Tibial nerve (tissue), 4 donors: ENCODE data around the gene RNF167. TPM values are rescaled to one million over a fixed set of nuclear protein-coding genes. Genes with fewer than 3 reads are reported as not detected.
"Not testable (repeated sequence)": the region's sequence is repeated elsewhere in the genome, so short reads cannot be mapped to it uniquely, and the experiment has no call there.

Experiments used
- DNase-seq, 2 donors: peaks; one replicate each; pipeline ENCODE4 v3.0.0-alpha.2; 2019; ENCODE audit warnings: low spot score in 2 of 2
- H3K27ac ChIP-seq, 4 donors: fragments of 200-600 bp; sonication (generic) in 3 of 4; one replicate each; pipeline ENCODE4 v1.5.1; 2017 to 2019; ENCODE audit warnings: mild to moderate bottlenecking in 1 of 4
- H3K27me3 ChIP-seq, 2 donors: fragments of 200-600 bp; sonication (generic) in 1 of 2; one replicate each; pipeline versions ENCODE4 v1.5.1 to v1.6.0; 2017 to 2019
- H3K36me3 ChIP-seq, 3 donors: fragments of 200-600 bp; sonication (generic); one replicate each; pipeline ENCODE4 v1.5.1; 2018 to 2019
- H3K4me1 ChIP-seq, 4 donors: fragments of 200-600 bp; sonication (generic) in 3 of 4; one replicate each; pipeline ENCODE4 v1.5.1; 2017 to 2019
- H3K4me3 ChIP-seq, 4 donors: fragments of 200-600 bp; sonication (generic) in 3 of 4; one replicate each; pipeline ENCODE4 v1.5.1; 2017 to 2019; ENCODE audit warnings: mild to moderate bottlenecking in 1 of 4, moderate library complexity in 1 of 4
- H3K9me3 ChIP-seq, 4 donors: fragments of 200-600 bp; sonication (generic) in 3 of 4; one replicate each; pipeline ENCODE4 v1.5.1; 2017 to 2019
- CTCF ChIP-seq, 5 experiments: fragments of 200-600 bp in 3 of 5; fragments of 450-650 bp in 2 of 5; sonication (generic) in 3 of 5; IDR thresholded peaks; one replicate each; pipeline ENCODE4 v1.5.1; 2016 to 2019; ENCODE audit warnings: antibody characterized with exemption in 5 of 5, mild to moderate bottlenecking in 3 of 5, moderate library complexity in 2 of 5
- EP300 ChIP-seq, 2 donors: sonication (generic); formaldehyde crosslinking; IDR thresholded peaks; one replicate each; pipeline ENCODE4 v1.6.1; 2017; ENCODE audit warnings: antibody characterized with exemption in 2 of 2, mild to moderate bottlenecking in 1 of 2
- POLR2A ChIP-seq, 2 donors: fragments of 450-650 bp; IDR thresholded peaks; one replicate each; pipeline ENCODE4 v1.6.1; 2017; ENCODE audit warnings: antibody characterized with exemption in 2 of 2, mild to moderate bottlenecking in 2 of 2, moderate library complexity in 2 of 2
- WGBS, 2 donors: methylation state at CpG; one replicate each; pipeline ENCODE4 v1.1.5; 2018; 5-methylcytosine and 5-hydroxymethylcytosine counted together
- total RNA-seq, 4 donors: library from RNA; depleted of rRNA; stranded (reverse); fragments of >200 nt; gene quantifications; one replicate each; pipeline ENCODE4 v1.1.0, GENCODE V29; 2016

Gene RNF167
- total RNA-seq, 4 donors from 2014 or later, result 45.0 to 55.0 (median 51.4) TPM

GRCh38 chr17:4919511-4920047, 20.5 kb upstream of the RNF167 start:
- H3K27ac ChIP-seq, result no peak overlapping the region
- TF ChIP-seq EP300 (IDR thresholded peaks at IDR 0.05) (no peak), CTCF (IDR thresholded peaks at IDR 0.05) (no peak), POLR2A (IDR thresholded peaks at IDR 0.05) (no peak)
- DNase-seq, result no peak
- 73 to 75% methylated on average over 8 of the region's 8 CpGs for WGBS, 2 donors
- no peaks in the 10 kb centered on the region for H3K4me1 ChIP-seq
- no peak overlapping the region for H3K4me3 ChIP-seq
- no peaks in the 10 kb centered on the region for H3K27me3 ChIP-seq
- no peaks in the 10 kb centered on the region for H3K9me3 ChIP-seq
- H3K36me3 ChIP-seq, result no peaks in the 10 kb centered on the region

GRCh38 chr17:4920351-4921048, 19.6 kb upstream of the RNF167 start:
- TF ChIP-seq CTCF (IDR thresholded peaks at IDR 0.05) (no peak), EP300 (IDR thresholded peaks at IDR 0.05) (no peak), POLR2A (IDR thresholded peaks at IDR 0.05) (no peak)
- H3K4me3 ChIP-seq, result no peak overlapping the region
- no peaks in the 10 kb centered on the region for H3K4me1 ChIP-seq
- no peaks in the 10 kb centered on the region for H3K36me3 ChIP-seq
- 78 to 85% methylated on average over 10 of the region's 10 CpGs for WGBS, 2 donors
- H3K27me3 ChIP-seq, result no peaks in the 10 kb centered on the region
- no peaks in the 10 kb centered on the region for H3K9me3 ChIP-seq
- no peak overlapping the region for H3K27ac ChIP-seq
- no peak for DNase-seq

GRCh38 chr17:4921320-4921719, 18.7 kb upstream of the RNF167 start:
- 83 to 89% methylated on average over 4 of the region's 4 CpGs for WGBS, 2 donors
- no peaks in the 10 kb centered on the region for H3K9me3 ChIP-seq

GRCh38 chr17:4926577-4927335, 13.3 kb upstream of the RNF167 start:
- H3K27me3 ChIP-seq, H3K36me3 ChIP-seq, H3K9me3 ChIP-seq, H3K27ac ChIP-seq, DNase-seq, H3K4me1 ChIP-seq, H3K4me3 ChIP-seq: not testable (repeated sequence)
- 79 to 80% methylated on average over 23 to 24 of the region's 24 CpGs for WGBS, 2 donors

More at GRCh38 chr17:4921320-4921719, 18.7 kb upstream of the RNF167 start:
- TF ChIP-seq EP300 (IDR thresholded peaks at IDR 0.05), result no peak
- no peak for TF ChIP-seq POLR2A (IDR thresholded peaks at IDR 0.05)
- no peak for TF ChIP-seq CTCF (IDR thresholded peaks at IDR 0.05)
- H3K27me3 ChIP-seq, result no peaks in the 10 kb centered on the region
- no peak overlapping the region for H3K4me3 ChIP-seq
- DNase-seq, result no peak
- no peaks in the 10 kb centered on the region for H3K36me3 ChIP-seq
- H3K4me1 ChIP-seq, result no peaks in the 10 kb centered on the region
- H3K27ac ChIP-seq, result no peak overlapping the region

- peaks cover 0 to 9% (median under 1%) of the 10 kb centered on the region in 4 donors for H3K4me1 ChIP-seq
- TF ChIP-seq EP300 (IDR thresholded peaks at IDR 0.05) (no peak), CTCF (IDR thresholded peaks at IDR 0.05) (no peak), POLR2A (IDR thresholded peaks at IDR 0.05) (no peak)
- H3K4me3 ChIP-seq, result no peak overlapping the region
- H3K36me3 ChIP-seq, result peaks cover 0 to 4% (median 0%) of the 10 kb centered on the region in 3 donors
- no peak overlapping the region for H3K27ac ChIP-seq
- no peaks in the 10 kb centered on the region for H3K9me3 ChIP-seq
- H3K27me3 ChIP-seq, result no peaks in the 10 kb centered on the region
- WGBS, 2 donors, result 95 to 96% methylated on average over 18 of the region's 18 CpGs
- DNase-seq, result no peak
Observed at GRCh38 chr17:4928881-4929280, 11.2 kb upstream of the RNF167 start.
